ENCODE data around the gene LSM14B. TPM values are rescaled to one million over a fixed set of nuclear protein-coding genes. Genes with fewer than 3 reads are reported as not detected.

LSM14B gene
- total and polyA plus RNA-seq, 11 donors = 26.1 to 64.7 (median 54.6) TPM

DNA sequence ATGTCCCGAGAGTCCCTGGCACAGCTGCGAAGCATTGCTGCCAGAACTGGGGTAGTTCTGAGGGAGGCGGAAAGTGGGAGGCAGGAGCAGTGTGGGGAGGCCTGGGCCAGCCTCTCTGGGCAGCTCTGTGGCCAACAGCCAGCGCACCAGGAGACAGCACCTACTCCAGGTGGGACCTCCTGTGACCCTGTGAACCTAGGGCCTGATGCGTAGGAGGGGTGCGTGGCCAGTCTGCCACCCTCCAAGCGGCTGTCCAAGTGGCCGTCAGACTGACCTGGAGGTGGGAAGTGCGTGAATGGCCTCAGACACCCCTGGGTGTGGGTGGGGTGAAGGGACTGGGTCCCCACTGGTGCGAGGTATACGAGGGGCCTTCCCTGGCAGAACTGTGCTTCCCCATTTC is 36.8 kb downstream of the LSM14B start:
- intact Hi-C loops (cut with DNase I) = loop anchor here in 3 of 10 donors (5.0 kb wide), 2 partner anchors 132 to 147 kb away; no protein-coding TSS in a partner anchor
- no peak overlapping the region for H3K4me3 ChIP-seq
- 83 to 89% (median 88%) methylated on average over 7 to 11 of the region's 11 CpGs for WGBS, 4 donors
- H3K27me3 ChIP-seq = no peaks in the 10 kb centered on the region
- DNase-seq (peak in 1 of 5 donors; percentile 31), ATAC-seq (no peak)
- peaks cover 0 to 16% (median 9%) of the 10 kb centered on the region in 12 donors for H3K4me1 ChIP-seq
- TF ChIP-seq, protein P1, sequence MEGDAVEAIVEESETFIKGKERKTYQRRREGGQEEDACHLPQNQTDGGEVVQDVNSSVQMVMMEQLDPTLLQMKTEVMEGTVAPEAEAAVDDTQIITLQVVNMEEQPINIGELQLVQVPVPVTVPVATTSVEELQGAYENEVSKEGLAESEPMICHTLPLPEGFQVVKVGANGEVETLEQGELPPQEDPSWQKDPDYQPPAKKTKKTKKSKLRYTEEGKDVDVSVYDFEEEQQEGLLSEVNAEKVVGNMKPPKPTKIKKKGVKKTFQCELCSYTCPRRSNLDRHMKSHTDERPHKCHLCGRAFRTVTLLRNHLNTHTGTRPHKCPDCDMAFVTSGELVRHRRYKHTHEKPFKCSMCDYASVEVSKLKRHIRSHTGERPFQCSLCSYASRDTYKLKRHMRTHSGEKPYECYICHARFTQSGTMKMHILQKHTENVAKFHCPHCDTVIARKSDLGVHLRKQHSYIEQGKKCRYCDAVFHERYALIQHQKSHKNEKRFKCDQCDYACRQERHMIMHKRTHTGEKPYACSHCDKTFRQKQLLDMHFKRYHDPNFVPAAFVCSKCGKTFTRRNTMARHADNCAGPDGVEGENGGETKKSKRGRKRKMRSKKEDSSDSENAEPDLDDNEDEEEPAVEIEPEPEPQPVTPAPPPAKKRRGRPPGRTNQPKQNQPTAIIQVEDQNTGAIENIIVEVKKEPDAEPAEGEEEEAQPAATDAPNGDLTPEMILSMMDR (IDR thresholded peaks at IDR 0.05) = no peak
- TF ChIP-seq POLR2A (IDR thresholded peaks at IDR 0.05) = no peak
- peaks cover 0 to 54% (median 41%) of the 10 kb centered on the region in 9 donors for H3K36me3 ChIP-seq
- H3K9me3 ChIP-seq = no peaks in the 10 kb centered on the region
- H3K27ac ChIP-seq = no peak overlapping the region

DNA sequence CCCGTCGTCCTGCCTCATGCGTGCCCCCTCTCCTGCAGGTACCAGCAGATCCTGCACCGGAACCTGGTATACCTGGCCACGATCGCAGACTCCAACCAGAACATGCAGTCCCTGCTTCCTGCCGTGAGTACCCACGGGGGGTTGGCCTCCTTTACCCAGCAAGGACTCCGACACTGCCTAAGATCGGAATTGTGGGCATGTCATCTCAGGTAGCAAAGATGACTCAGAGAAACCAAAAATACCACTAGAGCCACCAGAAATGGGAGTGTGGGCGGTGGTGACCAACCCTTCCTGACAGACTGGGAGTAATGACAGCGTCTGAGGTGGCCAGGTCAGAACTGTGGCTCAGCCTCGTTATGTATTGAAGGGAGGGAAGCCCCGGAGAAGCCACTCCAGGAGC is 37.6 kb downstream of the LSM14B start:
- TF ChIP-seq, protein P1 (IDR thresholded peaks at IDR 0.05) = no peak
- no peak for TF ChIP-seq POLR2A (IDR thresholded peaks at IDR 0.05)
- H3K27ac ChIP-seq = no peak overlapping the region
- H3K9me3 ChIP-seq = no peaks in the 10 kb centered on the region
- no peak overlapping the region for H3K4me3 ChIP-seq
- DNase-seq (peak in 1 of 5 donors; percentile 44), ATAC-seq (no peak)
- intact Hi-C loops (cut with DNase I) = loop anchor here in 3 of 10 donors (5.0 kb wide), 2 partner anchors 133 to 148 kb away; no protein-coding TSS in a partner anchor
- peaks cover 0 to 55% (median 45%) of the 10 kb centered on the region in 9 donors for H3K36me3 ChIP-seq
- WGBS, 4 donors = 77 to 85% (median 84%) methylated on average over 14 of the region's 14 CpGs
- no peaks in the 10 kb centered on the region for H3K27me3 ChIP-seq
- H3K4me1 ChIP-seq = peaks cover 0 to 16% (median 9%) of the 10 kb centered on the region in 12 donors

DNA sequence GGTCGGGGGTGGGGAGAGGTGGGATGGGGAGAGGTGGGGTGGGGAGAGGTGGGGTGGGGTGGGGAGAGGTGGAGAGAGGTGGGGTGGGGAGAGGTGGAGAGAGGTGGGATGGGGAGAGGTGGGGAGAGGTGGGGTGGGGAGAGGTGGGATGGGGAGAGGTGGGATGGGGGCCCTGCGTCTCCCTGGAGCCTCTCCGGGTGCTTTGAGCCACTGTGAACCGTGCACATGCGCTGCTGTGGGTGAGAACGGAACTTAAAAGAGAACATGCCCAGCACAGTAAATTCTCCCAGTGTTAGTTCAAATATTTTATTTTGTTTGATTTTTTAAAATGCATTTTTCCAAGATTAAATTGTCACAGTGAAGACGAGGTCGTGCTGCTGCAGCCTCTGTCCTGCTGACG is 38.0 kb downstream of the LSM14B start:
- TF ChIP-seq POLR2A (IDR thresholded peaks at IDR 0.05) = no peak
- TF ChIP-seq, protein P1 (IDR thresholded peaks at IDR 0.05) = no peak
- H3K27me3 ChIP-seq = no peaks in the 10 kb centered on the region
- H3K36me3 ChIP-seq = peaks cover 0 to 55% (median 49%) of the 10 kb centered on the region in 9 donors
- DNase-seq = no peak
- no peaks in the 10 kb centered on the region for H3K9me3 ChIP-seq
- peaks cover 0 to 16% (median 9%) of the 10 kb centered on the region in 12 donors for H3K4me1 ChIP-seq
- no peak overlapping the region for H3K27ac ChIP-seq
- no peak overlapping the region for H3K4me3 ChIP-seq
- ATAC-seq = no peak
- intact Hi-C loops (cut with DNase I) = no loop called here
- 88 to 96% (median 95%) methylated on average over 8 to 9 of the region's 9 CpGs for WGBS, 4 donors

DNA sequence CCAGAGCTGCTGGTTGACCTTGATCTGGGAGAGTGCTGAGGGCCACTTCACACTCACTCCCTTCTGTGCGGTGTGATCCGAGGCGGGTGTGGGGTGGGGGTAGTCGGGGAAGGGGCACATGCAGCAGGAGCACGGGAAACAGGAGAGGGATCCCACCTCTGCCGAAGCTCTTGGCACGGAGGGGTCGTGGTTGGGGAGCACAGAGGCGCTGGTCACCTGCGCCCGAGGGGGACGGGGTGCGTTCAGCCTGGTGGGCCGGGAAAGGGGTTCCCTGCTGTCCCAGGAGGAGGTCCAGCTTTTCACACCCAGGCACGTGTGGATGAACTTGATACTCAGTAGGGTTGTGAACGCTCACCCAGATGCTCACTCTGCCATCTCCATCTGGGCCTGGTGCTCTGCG is 38.6 kb downstream of the LSM14B start:
- no peak overlapping the region for H3K27ac ChIP-seq
- DNase-seq (peak in 1 of 5 donors; percentile 20), ATAC-seq (no peak)
- peaks cover 0 to 60% (median 55%) of the 10 kb centered on the region in 9 donors for H3K36me3 ChIP-seq
- intact Hi-C loops (cut with DNase I) = no loop called here
- H3K27me3 ChIP-seq = no peaks in the 10 kb centered on the region
- H3K4me1 ChIP-seq = peaks cover 0 to 16% (median 9%) of the 10 kb centered on the region in 12 donors
- WGBS, 4 donors = 86 to 94% (median 90%) methylated on average over 17 of the region's 17 CpGs
- no peak overlapping the region for H3K4me3 ChIP-seq
- TF ChIP-seq, protein P1 (IDR thresholded peaks at IDR 0.05) = no peak
- no peak for TF ChIP-seq POLR2A (IDR thresholded peaks at IDR 0.05)
- H3K9me3 ChIP-seq = no peaks in the 10 kb centered on the region

All from heart left ventricle (tissue), 16 donors.